Large intestine (tissue), 12 donors: Measurements from ENCODE around the gene UBL4B. TPM values are rescaled to one million over a fixed set of nuclear protein-coding genes. Genes with fewer than 3 reads are reported as not detected.
A peak's percentile ranks its signal among the peaks of the same experiment; 100 is the strongest.

Source experiments
- DNase-seq, 2 donors: peaks; one replicate each; pipeline versions ENCODE4 v3.0.0 to v3.0.0-alpha.2; 2013
- H3K27ac ChIP-seq: one replicate; pipeline ENCODE4 v1.5.1; 2013; ENCODE audit warnings: low read length
- H3K27me3 ChIP-seq: 2 replicates; pipeline ENCODE4 v1.6.1; 2013; ENCODE audit warnings: low read length; ENCODE audit not compliant: control insufficient read depth, insufficient read depth
- H3K36me3 ChIP-seq: 2 replicates; pipeline ENCODE4 v1.6.1; 2013; ENCODE audit warnings: low read length; ENCODE audit not compliant: control insufficient read depth, insufficient read depth
- H3K4me1 ChIP-seq: one replicate; pipeline ENCODE4 v1.6.1; 2013; ENCODE audit warnings: low read length; ENCODE audit not compliant: control insufficient read depth, insufficient read depth
- H3K4me3 ChIP-seq: one replicate; pipeline ENCODE4 v1.5.1; 2013; ENCODE audit warnings: low read length
- H3K9me3 ChIP-seq: one replicate; pipeline ENCODE4 v1.6.1; 2013; ENCODE audit warnings: mild to moderate bottlenecking, low read depth, low read length, moderate library complexity; ENCODE audit not compliant: control insufficient read depth
- WGBS: methylation state at CpG from one replicate; pipeline ENCODE4 v1.1.5; 2013; ENCODE audit warnings: low lambda C conversion rate; ENCODE audit not compliant: insufficient coverage; 5-methylcytosine and 5-hydroxymethylcytosine counted together
- long read RNA-seq, 11 donors: transcript quantifications; one replicate each; lab custom pipeline, GENCODE V29; 2026
- polyA plus RNA-seq: library from polyadenylated mRNA; unstranded; fragments of 120-200 nt; gene quantifications from one replicate; pipeline ENCODE4 v1.2.1, GENCODE V29; 2013

The UBL4B gene, protein sequence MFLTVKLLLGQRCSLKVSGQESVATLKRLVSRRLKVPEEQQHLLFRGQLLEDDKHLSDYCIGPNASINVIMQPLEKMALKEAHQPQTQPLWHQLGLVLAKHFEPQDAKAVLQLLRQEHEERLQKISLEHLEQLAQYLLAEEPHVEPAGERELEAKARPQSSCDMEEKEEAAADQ
- polyA plus RNA-seq: not detected
- long read RNA-seq, donor 1: 0 reads
- long read RNA-seq, donor 2: 0 reads
- long read RNA-seq, donor 3: 0 reads
- long read RNA-seq, donor 4: 0 reads
- long read RNA-seq, donor 5: 0 reads
- long read RNA-seq, donor 6: 0 reads
- long read RNA-seq, donor 7: 0 reads
- long read RNA-seq, donor 8: 0 reads
- long read RNA-seq, donor 9: 0 reads
- long read RNA-seq, donor 10: 0 reads
- long read RNA-seq, donor 11: 0 reads

DNA sequence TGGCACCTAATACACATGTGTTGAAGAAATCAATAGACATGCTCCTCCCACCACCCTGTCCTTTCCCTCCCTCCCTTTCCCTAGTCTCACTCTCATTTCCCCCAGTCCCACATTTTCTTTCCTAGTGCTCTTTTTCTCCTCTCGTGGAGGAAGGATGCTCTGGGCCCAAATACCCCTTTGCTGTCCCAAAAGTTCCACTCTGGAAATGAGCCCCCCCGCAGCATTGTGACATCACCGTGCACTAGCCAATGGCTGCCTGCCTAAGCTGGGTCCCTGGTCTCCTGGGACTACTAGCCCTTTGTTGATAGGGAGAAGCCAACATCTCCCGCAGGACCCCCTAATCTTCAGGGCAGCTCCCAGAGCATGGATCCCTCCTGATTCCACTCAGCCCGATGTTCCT is at the start of gene UBL4B:
Gene UBL4B (plus strand): TSS at position 301 of the 400 bp plus-strand sequence. CDS start 92 bp downstream, at position 393.
- peaks cover 77% of the 10 kb centered on the region for H3K27me3 ChIP-seq

DNA sequence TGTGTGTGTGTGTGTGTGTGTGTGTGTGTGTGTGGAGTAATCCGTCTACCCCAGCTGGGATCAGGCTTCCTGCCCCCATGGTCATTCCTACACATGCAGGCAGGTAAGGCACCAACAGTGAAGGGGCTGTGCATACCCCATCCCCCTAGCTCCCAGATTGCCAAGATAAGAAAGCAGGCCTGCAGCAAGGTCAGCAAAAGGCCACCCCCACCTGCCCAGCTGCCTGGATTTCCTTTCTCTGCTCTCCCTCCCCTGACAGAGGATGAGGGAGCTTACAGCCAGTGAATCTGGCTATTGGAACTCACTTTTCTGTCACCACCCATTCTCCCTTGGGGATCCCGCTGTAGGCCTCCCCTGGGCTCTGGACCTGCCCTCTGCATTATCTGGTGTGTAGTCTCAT is 49.6 kb upstream of the UBL4B start:
- Histone ChIP-seq H3K9me3 (no peaks in the 10 kb centered on the region), H3K4me3 (no peak overlapping the region), H3K27me3 (peaks cover 30% of the 10 kb centered on the region), H3K4me1 (peaks cover 3% of the 10 kb centered on the region), H3K27ac (no peak overlapping the region), H3K36me3 (peaks cover 34% of the 10 kb centered on the region)
- no CpG with 5 or more reads among the region's 2 CpGs for WGBS
- DNase-seq: no peak

More for the DNA sequence above, at the start of gene UBL4B:
- H3K36me3 ChIP-seq: no peaks in the 10 kb centered on the region
- no CpG with 5 or more reads among the region's 5 CpGs for WGBS
- no peaks in the 10 kb centered on the region for H3K4me1 ChIP-seq
- no peak within 1 kb of the TSS for H3K4me3 ChIP-seq
- no peaks in the 10 kb centered on the region for H3K9me3 ChIP-seq
- DNase-seq: no peak
- no peak within 1 kb of the TSS for H3K27ac ChIP-seq

DNA sequence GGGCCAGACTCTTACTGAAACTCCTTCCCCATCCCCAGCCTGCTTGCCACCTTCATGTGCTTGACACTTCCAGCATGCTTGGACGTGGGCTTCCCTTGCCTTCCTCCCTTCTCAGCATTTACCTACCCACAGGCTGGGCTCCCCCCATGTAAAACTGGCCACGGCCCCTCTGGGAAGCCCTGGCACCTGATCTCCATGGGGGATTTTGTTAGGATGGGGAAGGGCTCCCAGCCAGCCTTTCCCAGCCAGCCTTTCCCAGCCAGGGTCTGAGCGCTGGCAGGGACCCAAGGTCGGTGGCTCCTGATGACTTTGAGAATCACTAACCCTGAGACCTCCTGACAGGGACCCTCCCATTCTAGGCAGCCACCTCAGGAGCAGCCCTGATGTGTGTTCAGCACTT is 48.5 kb upstream of the UBL4B start:
- peaks cover 42% of the 10 kb centered on the region for H3K27me3 ChIP-seq
- no peak overlapping the region for H3K27ac ChIP-seq
- WGBS: no CpG with 5 or more reads among the region's 4 CpGs
- H3K36me3 ChIP-seq: peaks cover 23% of the 10 kb centered on the region
- H3K4me1 ChIP-seq: peaks cover 5% of the 10 kb centered on the region
- H3K9me3 ChIP-seq: peaks cover 8% of the 10 kb centered on the region
- no peak overlapping the region for H3K4me3 ChIP-seq
- no peak for DNase-seq

DNA sequence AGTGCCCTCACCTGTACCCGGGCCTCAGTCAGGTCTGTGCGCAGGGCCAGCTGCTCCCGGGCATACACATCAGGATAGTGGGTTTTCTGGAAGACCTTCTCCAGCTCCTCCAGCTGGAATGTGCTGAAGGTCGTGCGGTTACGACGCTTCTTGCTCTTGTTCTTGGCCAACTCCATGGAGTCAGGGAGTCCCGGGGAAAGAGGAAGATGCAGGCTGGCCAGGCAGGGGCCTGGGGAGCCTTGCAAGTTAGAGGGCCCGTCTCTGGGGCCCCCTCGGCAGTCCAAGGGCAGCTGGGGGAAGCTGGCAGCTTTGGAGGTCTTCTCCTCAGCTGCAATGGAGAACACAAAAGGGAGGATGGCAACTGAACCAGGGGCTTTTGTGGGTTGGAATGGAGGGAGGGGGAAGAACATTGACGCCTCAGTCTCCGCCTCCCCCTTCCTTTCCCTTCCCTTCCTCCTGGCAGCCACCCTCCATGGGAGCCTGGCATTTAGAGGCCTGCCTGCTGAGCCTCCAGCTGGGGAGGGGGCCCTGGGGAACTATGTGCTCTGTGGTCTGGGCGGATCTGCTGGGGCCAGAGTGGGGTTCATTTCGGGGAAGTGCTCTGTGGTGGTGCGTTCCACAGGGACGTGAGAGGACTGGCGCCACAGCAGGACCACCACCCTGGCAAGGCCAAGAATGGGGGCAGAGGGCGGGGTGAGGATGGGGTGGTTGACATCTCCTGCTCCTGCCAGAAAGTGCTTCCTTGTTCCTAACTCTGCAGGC is 47.5 kb upstream of the UBL4B start:
- H3K4me1 ChIP-seq: peaks cover 5% of the 10 kb centered on the region
- H3K36me3 ChIP-seq: peaks cover 17% of the 10 kb centered on the region
- no peak overlapping the region for H3K27ac ChIP-seq
- H3K4me3 ChIP-seq: no peak overlapping the region
- DNase-seq: no peak
- peaks cover 52% of the 10 kb centered on the region for H3K27me3 ChIP-seq
- no CpG with 5 or more reads among the region's 18 CpGs for WGBS
- peaks cover 18% of the 10 kb centered on the region for H3K9me3 ChIP-seq

DNA sequence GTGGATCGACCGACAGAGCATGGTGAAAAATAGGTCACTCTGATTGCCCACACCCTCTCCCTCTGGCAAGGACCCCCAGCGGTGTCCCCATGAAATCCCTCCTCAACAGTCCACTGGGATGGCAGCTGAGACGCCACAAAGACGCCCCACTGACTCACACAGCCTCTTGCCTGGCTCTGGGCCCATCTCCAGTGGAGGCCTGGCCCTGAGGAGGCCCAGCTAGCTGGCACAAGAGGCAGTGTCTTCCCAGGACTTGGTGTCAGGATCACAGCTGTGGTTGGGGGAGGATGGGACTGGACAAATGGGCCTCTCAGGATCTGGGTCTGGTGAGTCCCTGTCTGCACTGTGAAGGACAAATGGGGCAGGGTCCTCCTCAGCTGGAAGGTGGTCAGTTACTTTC is 46.4 kb upstream of the UBL4B start:
- H3K27ac ChIP-seq: no peak overlapping the region
- no CpG with 5 or more reads among the region's 5 CpGs for WGBS

DNA sequence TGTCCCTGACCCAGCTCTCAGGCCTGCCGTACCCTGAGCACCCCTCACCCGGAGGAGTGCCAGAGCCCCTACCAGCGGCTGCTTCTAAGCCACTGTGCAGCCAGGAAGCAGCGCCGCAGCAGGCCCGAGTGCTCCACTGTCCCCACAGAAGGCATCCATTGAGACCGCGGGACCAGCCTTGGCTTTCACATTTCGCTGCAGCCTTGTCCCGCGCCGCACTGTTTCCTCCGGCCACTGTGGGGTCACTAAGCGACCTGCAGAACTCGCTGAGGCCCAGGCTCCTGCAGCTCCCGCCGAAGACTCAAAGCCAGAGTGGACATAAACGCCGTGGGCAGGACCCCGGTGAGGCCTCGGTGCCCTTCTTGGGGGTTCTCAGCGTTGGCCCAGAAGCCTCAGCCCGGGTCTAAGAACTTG is 44.8 kb upstream of the UBL4B start:
- no peak overlapping the region for H3K4me3 ChIP-seq
- WGBS: no CpG with 5 or more reads among the region's 23 CpGs

More for the DNA sequence above, 46.4 kb upstream of the UBL4B start:
- Histone ChIP-seq H3K4me1 (peaks cover 5% of the 10 kb centered on the region), H3K36me3 (peaks cover 7% of the 10 kb centered on the region), H3K27me3 (peaks cover 59% of the 10 kb centered on the region), H3K4me3 (no peak overlapping the region), H3K9me3 (peaks cover 21% of the 10 kb centered on the region)
- DNase-seq: no peak

DNA sequence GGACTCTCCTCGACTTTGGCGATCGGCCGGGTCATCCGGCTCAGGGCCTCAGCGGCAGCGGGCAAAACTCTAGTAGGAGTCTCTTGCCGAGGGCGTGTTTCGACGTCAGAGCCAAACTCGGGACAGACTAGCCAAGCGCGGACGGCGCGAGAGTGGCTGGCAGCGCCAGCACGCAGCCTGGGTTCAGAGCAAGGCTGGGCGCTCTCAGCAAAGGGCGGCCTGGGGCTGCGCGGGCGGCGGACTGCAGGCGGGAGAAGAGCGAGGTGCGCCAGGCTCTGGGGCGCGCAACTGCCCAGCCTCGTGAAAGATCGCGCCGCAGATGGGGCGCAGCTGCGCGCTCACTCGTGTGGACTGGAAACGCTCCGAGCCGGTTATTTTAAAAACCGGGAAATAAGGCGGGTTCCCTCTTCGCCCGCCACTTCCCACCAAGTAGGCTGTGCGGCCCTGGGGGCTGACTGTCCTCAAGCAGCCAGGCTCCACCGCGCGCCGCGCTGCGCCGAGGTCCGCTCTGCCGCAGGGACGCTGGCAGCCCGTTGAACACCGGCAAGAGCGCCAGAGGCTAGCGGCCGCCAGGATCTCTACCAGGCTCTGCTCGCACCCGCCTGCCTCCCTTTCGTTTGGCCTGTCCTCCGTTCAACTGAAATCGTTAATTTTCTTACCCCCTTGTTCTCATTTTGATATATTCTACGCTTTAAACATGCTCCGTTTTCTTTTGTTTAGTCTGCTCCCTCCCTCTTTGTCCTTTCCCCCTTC is 44.2 kb upstream of the UBL4B start:
- H3K4me3 ChIP-seq: no peak overlapping the region

More for the DNA sequence above, 44.8 kb upstream of the UBL4B start:
- no peak overlapping the region for H3K27ac ChIP-seq
- DNase-seq: no peak
- peaks cover 5% of the 10 kb centered on the region for H3K4me1 ChIP-seq
- no peaks in the 10 kb centered on the region for H3K36me3 ChIP-seq
- peaks cover 76% of the 10 kb centered on the region for H3K27me3 ChIP-seq
- H3K9me3 ChIP-seq: peaks cover 21% of the 10 kb centered on the region

DNA sequence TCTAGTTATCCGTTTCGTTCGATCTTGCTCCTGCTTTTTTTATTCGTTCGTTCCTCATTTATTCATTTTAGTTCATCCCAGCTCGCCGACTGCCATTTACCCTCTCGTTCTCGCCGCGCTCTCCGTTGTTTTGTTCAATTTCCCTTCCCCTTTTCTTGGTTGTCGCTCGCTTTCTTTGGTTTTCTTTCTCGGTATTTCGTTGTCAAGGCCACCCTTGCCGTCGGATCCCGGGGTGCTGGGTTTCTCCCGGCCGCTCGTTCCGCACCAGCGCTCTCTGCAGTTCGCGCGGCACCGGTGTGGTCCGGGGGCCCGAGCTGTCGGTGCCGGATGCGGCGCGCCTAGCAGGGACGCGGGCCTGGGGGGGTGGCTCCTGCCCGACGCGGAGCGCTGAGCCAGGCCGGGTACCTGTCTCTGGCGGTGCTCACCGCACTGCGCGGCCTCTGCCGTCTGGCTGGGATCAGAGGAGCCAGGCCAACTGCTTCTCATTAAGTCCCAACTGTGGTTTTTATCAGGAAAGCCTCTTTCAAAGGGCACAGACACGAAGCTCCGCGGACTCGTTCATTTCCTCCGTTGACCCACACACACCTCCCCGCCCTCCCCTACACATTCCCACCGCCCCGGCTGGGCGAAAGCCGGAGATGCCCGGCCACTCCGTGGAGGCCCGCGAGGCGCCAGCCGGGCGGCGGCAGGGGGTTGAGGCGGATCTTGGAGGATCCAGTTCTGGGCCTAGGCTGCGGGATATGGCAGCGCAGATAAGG is 43.4 kb upstream of the UBL4B start:
- 4% methylated on average over 6 of the region's 68 CpGs for WGBS
- peaks cover 89% of the 10 kb centered on the region for H3K27me3 ChIP-seq
- peaks cover 5% of the 10 kb centered on the region for H3K4me1 ChIP-seq
- peaks cover 21% of the 10 kb centered on the region for H3K9me3 ChIP-seq
- peak in 1 of 2 donors; percentile 61 for DNase-seq
- no peak overlapping the region for H3K4me3 ChIP-seq
- no peak overlapping the region for H3K27ac ChIP-seq
- H3K36me3 ChIP-seq: no peaks in the 10 kb centered on the region

More for the DNA sequence above, 44.2 kb upstream of the UBL4B start:
- peak in 1 of 2 donors; percentile 25 for DNase-seq
- Histone ChIP-seq H3K9me3 (peaks cover 21% of the 10 kb centered on the region), H3K4me1 (peaks cover 5% of the 10 kb centered on the region), H3K27ac (no peak overlapping the region), H3K27me3 (peaks cover 81% of the 10 kb centered on the region), H3K36me3 (no peaks in the 10 kb centered on the region)
- 0% methylated on average over 7 of the region's 68 CpGs for WGBS

DNA sequence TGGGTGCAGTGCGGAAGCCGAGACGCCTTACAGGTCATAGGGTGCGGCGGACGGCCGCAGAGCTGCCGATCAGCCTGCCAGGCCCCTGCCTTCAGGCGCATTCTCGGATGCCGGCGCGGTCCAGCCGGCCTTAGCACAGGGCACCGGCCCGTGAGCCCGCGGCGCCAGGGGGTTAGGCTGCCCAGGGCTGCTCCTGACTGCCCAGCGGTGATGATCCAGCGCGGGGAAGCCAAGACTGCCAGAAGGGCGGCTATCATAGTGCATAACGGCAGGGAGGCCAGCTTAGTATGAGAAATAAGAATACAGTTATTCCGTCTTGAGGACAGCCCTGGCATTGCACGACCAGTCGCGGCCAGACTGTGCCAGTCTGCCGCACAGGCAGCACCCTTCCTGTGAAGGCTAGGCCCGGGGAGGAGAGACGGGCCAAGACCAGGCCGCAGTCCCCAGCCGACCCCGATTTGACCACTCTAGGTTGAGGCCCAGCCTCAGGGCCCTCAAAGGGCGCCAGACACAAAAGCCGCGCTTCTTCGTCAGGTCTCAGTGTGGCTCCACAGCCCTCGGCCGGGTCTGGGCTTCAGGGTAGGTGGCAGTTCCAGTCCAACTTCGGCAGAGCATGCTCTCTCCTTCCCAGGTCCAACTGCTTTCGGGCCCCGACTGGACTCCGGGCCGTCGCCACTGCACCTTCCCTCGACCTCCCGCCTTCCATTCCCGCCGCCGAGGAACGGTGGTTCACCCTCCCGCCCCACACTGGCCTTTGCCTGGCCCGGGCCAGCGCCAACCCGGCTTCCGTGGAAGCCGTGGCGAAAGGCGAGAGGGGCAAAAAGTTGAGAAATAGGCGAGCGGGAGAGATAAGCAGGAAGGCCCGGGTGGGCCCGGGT is 42.6 kb upstream of the UBL4B start:
- WGBS: no CpG with 5 or more reads among the region's 64 CpGs
- H3K27me3 ChIP-seq: peaks cover 89% of the 10 kb centered on the region

More for the DNA sequence above, 42.6 kb upstream of the UBL4B start:
- Histone ChIP-seq H3K27ac (no peak overlapping the region), H3K36me3 (no peaks in the 10 kb centered on the region), H3K4me3 (no peak overlapping the region), H3K4me1 (peaks cover 5% of the 10 kb centered on the region), H3K9me3 (peaks cover 21% of the 10 kb centered on the region)
- DNase-seq: peak in 1 of 2 donors; percentile 14
